Measurements from ENCODE around the gene PRMT6. TPM values are rescaled to one million over a fixed set of nuclear protein-coding genes. Genes with fewer than 3 reads are reported as not detected.
A peak's percentile ranks its signal among the peaks of the same experiment; 100 is the strongest.

PRMT6 gene
- total and polyA plus RNA-seq, 10 of the 15 experiments (the other 5 are each of a cell fraction or from before 2014, with no cell fraction given), result 6.0 to 38.6 (median 26.3) TPM

GRCh38 chr1:107057197-107058133, 991 bp downstream of the PRMT6 start:
- WGBS (ENCODE audit: insufficient coverage, insufficient replicate concordance, low lambda C conversion rate, missing lambda C conversion rate), result 7% methylated on average over 53 of the region's 55 CpGs
- ChIA-PET POLR2A (interaction anchor here (0.8 to 1.4 kb wide), 4 partner anchors 41 to 74 kb away, joined by 3 to 4 read pairs (median 4); no protein-coding TSS in a partner anchor), CTCF (interaction anchor here (0.7 to 2.2 kb wide), 7 partner anchors 14 to 409 kb away, joined by 3 to 5 read pairs (median 3); no protein-coding TSS in a partner anchor), RAD21 (ENCODE audit: unreplicated experiment) (interaction anchor here (0.9 to 2.1 kb wide), 10 partner anchors 14 to 107 kb away, joined by 3 to 16 read pairs (median 4); no protein-coding TSS in a partner anchor), SMC1A (ENCODE audit: uncharacterized antibody, unreplicated experiment) (interaction anchor here (0.6 to 3.2 kb wide), 7 partner anchors 12 to 98 kb away, joined by 3 to 14 read pairs (median 6); no protein-coding TSS in a partner anchor)
- ATAC-seq, result peak; percentile 81
- H3K4me2 ChIP-seq (ENCODE audit: control insufficient read depth, insufficient read depth), result peak overlapping the region; percentile 70
- no peaks in the 10 kb centered on the region for H4K20me1 ChIP-seq (ENCODE audit: control insufficient read depth, insufficient read depth)
- in situ Hi-C loops (cut with MboI) (no loop called here), intact Hi-C loops (cut with micrococcal nuclease; ENCODE audit: unreplicated experiment) (loop anchor here (1.0 to 5.0 kb wide), 3 partner anchors 47 to 85 kb away; partner anchors contain the start of gene NTNG1)
- peaks cover 23% of the 10 kb centered on the region for H3K79me2 ChIP-seq (ENCODE audit: control insufficient read depth, insufficient read depth, low read length)
- FAIRE-seq, result no peak
- peak overlapping the region; percentile 90 for H3K9ac ChIP-seq (ENCODE audit: control insufficient read depth, insufficient read depth, low read length)
- DNase-seq (ENCODE audit: low read depth, low spot score), result no peak
- peaks cover 0 to 4% of the 10 kb centered on the region in 2 experiments; a peak in 1 of 4 replicates for H3K36me3 ChIP-seq (ENCODE audit: control insufficient read depth in 2 of 2, insufficient read depth in 2 of 2, low read length in 1 of 2)
- H3K27ac ChIP-seq (ENCODE audit: control insufficient read depth, insufficient read depth), result peak overlapping the region; percentile 82
- no peaks in the 10 kb centered on the region; the same call in 1 of the 2 replicates for H3K4me1 ChIP-seq (ENCODE audit: control insufficient read depth, insufficient read depth, low read length)
- H3K9me3 ChIP-seq (replicated peaks; ENCODE audit: control insufficient read depth, insufficient read depth, low read length), result no peaks in the 10 kb centered on the region; the same call in 2 of the 3 replicates
- BruUV-seq (replicated peaks), result no TSS peak
- H2AFZ ChIP-seq (ENCODE audit: control insufficient read depth, low read depth, low read length), result peak overlapping the region; percentile 99
- peak overlapping the region; percentile 94 for H3K4me3 ChIP-seq
- no peaks in the 10 kb centered on the region for H3K27me3 ChIP-seq (replicated peaks in 1 of 2; ENCODE audit: control insufficient read depth in 2 of 2, insufficient read depth in 2 of 2, low read length in 1 of 2)
- no peak for TF ChIP-seq FOXK2 (IDR thresholded peaks at IDR 0.05)
- TF ChIP-seq RFX5 (IDR thresholded peaks at IDR 0.05; ENCODE audit: low read depth, low read length), result no peak
- peak in 1 of 2 experiments; percentile 64; a peak in 1 of 4 replicates for TF ChIP-seq BHLHE40 (IDR thresholded peaks at IDR 0.05; ENCODE audit: borderline replicate concordance in 1 of 2, low read depth in 2 of 2, low read length in 1 of 2)
- no peak; the same call in 1 of the 2 replicates for TF ChIP-seq GATAD2B (conservative IDR thresholded peaks at IDR 0.05; ENCODE audit: low read depth)
- TF ChIP-seq RAD21 (IDR thresholded peaks at IDR 0.05; ENCODE audit: insufficient read depth, low read depth, low read length), result no peak
- peak; percentile 67 for TF ChIP-seq SMAD5 (IDR thresholded peaks at IDR 0.05; ENCODE audit: low read depth)
- no peak for TF ChIP-seq YBX1 (IDR thresholded peaks at IDR 0.05)
- peak; percentile 86 for TF ChIP-seq TCF12 (IDR thresholded peaks at IDR 0.05; ENCODE audit: low read depth, low read length)
- TF ChIP-seq RCOR1 (conservative IDR thresholded peaks at IDR 0.05; ENCODE audit: low read depth, low read length), result no peak
- no peak for TF ChIP-seq IRF5 (IDR thresholded peaks at IDR 0.05; ENCODE audit: borderline replicate concordance)
- TF ChIP-seq TCF7 (IDR thresholded peaks at IDR 0.05; ENCODE audit: borderline replicate concordance), result no peak
- TF ChIP-seq JUND (IDR thresholded peaks at IDR 0.05; ENCODE audit: low read depth, low read length), result no peak
- no peak for TF ChIP-seq TARDBP (IDR thresholded peaks at IDR 0.05; ENCODE audit: borderline replicate concordance)
- no peak for TF ChIP-seq ATF7 (IDR thresholded peaks at IDR 0.05; ENCODE audit: low read depth)
- no peak for TF ChIP-seq MTA2 (IDR thresholded peaks at IDR 0.05; ENCODE audit: low read depth)
- no peak for TF ChIP-seq SREBF2 (IDR thresholded peaks at IDR 0.05; ENCODE audit: low read length)
- TF ChIP-seq ZNF24 (IDR thresholded peaks at IDR 0.05), result no peak
- no peak for TF ChIP-seq SMARCA5 (IDR thresholded peaks at IDR 0.05)
- no peak for TF ChIP-seq SRF (IDR thresholded peaks at IDR 0.05; ENCODE audit: low read depth in 2 of 2, low read length in 2 of 2)
- no peak for TF ChIP-seq ZBTB11 (CRISPR knock-in tag; IDR thresholded peaks at IDR 0.05)

Data from GM12878 (cell line).